T-helper 2 cell treated with Interferon-gamma antibody and Interleukin-4, amounts not matched to agents 5 μg/mL and 100 μg/mL, for 36 hours (primary cell): ENCODE data around the gene RFX4.
"Not testable (repeated sequence)": the region's sequence is repeated elsewhere in the genome, so short reads cannot be mapped to it uniquely, and the experiment has no call there.

Source experiments
- DNase-seq: peaks from one replicate; pipeline ENCODE4 v3.0.0; 2021; ENCODE audit warnings: low spot score
- H3K27ac Mint-ChIP-seq: one replicate; pipeline ENCODE4 v1.8.0; 2021; ENCODE audit warnings: mild to moderate bottlenecking, mixed read lengths
- H3K27me3 Mint-ChIP-seq: one replicate; pipeline ENCODE4 v1.8.0; 2021; ENCODE audit warnings: low read depth, mixed read lengths
- H3K36me3 Mint-ChIP-seq: one replicate; pipeline ENCODE4 v1.8.0; 2021; ENCODE audit warnings: low read depth, mixed read lengths
- H3K4me1 Mint-ChIP-seq: one replicate; pipeline ENCODE4 v1.8.0; 2021; ENCODE audit warnings: low read depth, mixed read lengths
- H3K4me3 Mint-ChIP-seq: one replicate; pipeline ENCODE4 v1.8.0; 2022; ENCODE audit warnings: mild to moderate bottlenecking, moderate library complexity, mixed read lengths
- H3K9me3 Mint-ChIP-seq: one replicate; pipeline ENCODE4 v1.8.0; 2021; ENCODE audit warnings: mixed read lengths

Gene RFX4

GRCh38 chr12:106724934-106725333, 142.1 kb downstream of the RFX4 start:
- Mint-ChIP-seq H3K36me3 (no peaks in the 10 kb centered on the region), H3K27me3 (peaks cover 1% of the 10 kb centered on the region), H3K4me3 (no peak overlapping the region), H3K27ac (no peak overlapping the region), H3K9me3 (no peaks in the 10 kb centered on the region), H3K4me1 (no peaks in the 10 kb centered on the region)
- no peak for DNase-seq

- not testable (repeated sequence) for H3K27me3 Mint-ChIP-seq, H3K27ac Mint-ChIP-seq, H3K4me3 Mint-ChIP-seq, H3K9me3 Mint-ChIP-seq, H3K36me3 Mint-ChIP-seq, H3K4me1 Mint-ChIP-seq
- peak; percentile 33 for DNase-seq
These were observed 143.9 kb downstream of the RFX4 start for GRCh38 chr12:106726603-106727202.

GRCh38 chr12:106729611-106730010, 146.8 kb downstream of the RFX4 start:
- H3K27ac Mint-ChIP-seq: no peak overlapping the region
- H3K4me1 Mint-ChIP-seq: no peaks in the 10 kb centered on the region
- DNase-seq: no peak
- no peaks in the 10 kb centered on the region for H3K9me3 Mint-ChIP-seq
- peaks cover 5% of the 10 kb centered on the region for H3K27me3 Mint-ChIP-seq
- H3K36me3 Mint-ChIP-seq: no peaks in the 10 kb centered on the region
- H3K4me3 Mint-ChIP-seq: no peak overlapping the region

- Mint-ChIP-seq H3K9me3 (no peaks in the 10 kb centered on the region), H3K4me3 (no peak overlapping the region), H3K27ac (no peak overlapping the region), H3K4me1 (no peaks in the 10 kb centered on the region), H3K27me3 (peaks cover 6% of the 10 kb centered on the region), H3K36me3 (no peaks in the 10 kb centered on the region)
- DNase-seq: no peak
These were observed 150.1 kb downstream of the RFX4 start for GRCh38 chr12:106732890-106733289.

GRCh38 chr12:106733660-106734059, 150.9 kb downstream of the RFX4 start:
- DNase-seq: no peak
- Mint-ChIP-seq H3K27ac (no peak overlapping the region), H3K4me3 (no peak overlapping the region), H3K4me1 (no peaks in the 10 kb centered on the region), H3K27me3 (peaks cover 6% of the 10 kb centered on the region), H3K36me3 (no peaks in the 10 kb centered on the region), H3K9me3 (no peaks in the 10 kb centered on the region)

- DNase-seq: no peak
- peaks cover 14% of the 10 kb centered on the region for H3K27me3 Mint-ChIP-seq
- H3K9me3 Mint-ChIP-seq: no peaks in the 10 kb centered on the region
- H3K4me1 Mint-ChIP-seq: no peaks in the 10 kb centered on the region
- no peak overlapping the region for H3K4me3 Mint-ChIP-seq
- H3K27ac Mint-ChIP-seq: no peak overlapping the region
- no peaks in the 10 kb centered on the region for H3K36me3 Mint-ChIP-seq
These were observed 153.5 kb downstream of the RFX4 start for GRCh38 chr12:106736051-106736957.

GRCh38 chr12:106739318-106739717, 156.5 kb downstream of the RFX4 start:
- H3K4me3 Mint-ChIP-seq: no peak overlapping the region
- H3K27ac Mint-ChIP-seq: no peak overlapping the region
- H3K9me3 Mint-ChIP-seq: no peaks in the 10 kb centered on the region
- H3K36me3 Mint-ChIP-seq: no peaks in the 10 kb centered on the region
- no peak for DNase-seq
- H3K4me1 Mint-ChIP-seq: no peaks in the 10 kb centered on the region
- peaks cover 23% of the 10 kb centered on the region for H3K27me3 Mint-ChIP-seq

- H3K27ac Mint-ChIP-seq: no peak overlapping the region
- no peak overlapping the region for H3K4me3 Mint-ChIP-seq
- peaks cover 29% of the 10 kb centered on the region for H3K27me3 Mint-ChIP-seq
- no peak for DNase-seq
- no peaks in the 10 kb centered on the region for H3K36me3 Mint-ChIP-seq
- no peaks in the 10 kb centered on the region for H3K4me1 Mint-ChIP-seq
- H3K9me3 Mint-ChIP-seq: no peaks in the 10 kb centered on the region
These were observed 157.2 kb downstream of the RFX4 start for GRCh38 chr12:106739815-106740530.

GRCh38 chr12:106740818-106741217, 158.0 kb downstream of the RFX4 start:
- Mint-ChIP-seq H3K36me3 (no peaks in the 10 kb centered on the region), H3K27me3 (peaks cover 30% of the 10 kb centered on the region), H3K9me3 (no peaks in the 10 kb centered on the region), H3K4me1 (no peaks in the 10 kb centered on the region), H3K4me3 (no peak overlapping the region), H3K27ac (no peak overlapping the region)
- no peak for DNase-seq

GRCh38 chr12:106741247-106741646, 158.4 kb downstream of the RFX4 start:
- no peak overlapping the region for H3K27ac Mint-ChIP-seq
- no peak for DNase-seq
- H3K4me1 Mint-ChIP-seq: no peaks in the 10 kb centered on the region
- H3K36me3 Mint-ChIP-seq: no peaks in the 10 kb centered on the region
- no peak overlapping the region for H3K4me3 Mint-ChIP-seq
- peaks cover 30% of the 10 kb centered on the region for H3K27me3 Mint-ChIP-seq
- no peaks in the 10 kb centered on the region for H3K9me3 Mint-ChIP-seq

GRCh38 chr12:106743270-106743988, 160.6 kb downstream of the RFX4 start:
- no peaks in the 10 kb centered on the region for H3K9me3 Mint-ChIP-seq
- H3K4me1 Mint-ChIP-seq: peaks cover 6% of the 10 kb centered on the region
- H3K27me3 Mint-ChIP-seq: peaks cover 28% of the 10 kb centered on the region
- no peak overlapping the region for H3K4me3 Mint-ChIP-seq
- H3K36me3 Mint-ChIP-seq: no peaks in the 10 kb centered on the region
- DNase-seq: no peak
- no peak overlapping the region for H3K27ac Mint-ChIP-seq

- DNase-seq: no peak
- Mint-ChIP-seq H3K27ac (no peak overlapping the region), H3K27me3 (peaks cover 28% of the 10 kb centered on the region), H3K4me1 (peaks cover 6% of the 10 kb centered on the region), H3K9me3 (no peaks in the 10 kb centered on the region), H3K4me3 (no peak overlapping the region), H3K36me3 (no peaks in the 10 kb centered on the region)
These were observed 161.8 kb downstream of the RFX4 start for GRCh38 chr12:106744600-106744999.

- H3K9me3 Mint-ChIP-seq: no peaks in the 10 kb centered on the region
- DNase-seq: no peak
- no peaks in the 10 kb centered on the region for H3K36me3 Mint-ChIP-seq
- no peak overlapping the region for H3K4me3 Mint-ChIP-seq
- no peak overlapping the region for H3K27ac Mint-ChIP-seq
- peaks cover 23% of the 10 kb centered on the region for H3K27me3 Mint-ChIP-seq
- peaks cover 6% of the 10 kb centered on the region for H3K4me1 Mint-ChIP-seq
These were observed 162.5 kb downstream of the RFX4 start for GRCh38 chr12:106745181-106745745.
